Measurements from ENCODE around the gene AHRR. TPM values are rescaled to one million over a fixed set of nuclear protein-coding genes. Genes with fewer than 3 reads are reported as not detected.

Gene AHRR
- total RNA-seq, 1 donor from 2014 or later: 1.0 TPM

DNA sequence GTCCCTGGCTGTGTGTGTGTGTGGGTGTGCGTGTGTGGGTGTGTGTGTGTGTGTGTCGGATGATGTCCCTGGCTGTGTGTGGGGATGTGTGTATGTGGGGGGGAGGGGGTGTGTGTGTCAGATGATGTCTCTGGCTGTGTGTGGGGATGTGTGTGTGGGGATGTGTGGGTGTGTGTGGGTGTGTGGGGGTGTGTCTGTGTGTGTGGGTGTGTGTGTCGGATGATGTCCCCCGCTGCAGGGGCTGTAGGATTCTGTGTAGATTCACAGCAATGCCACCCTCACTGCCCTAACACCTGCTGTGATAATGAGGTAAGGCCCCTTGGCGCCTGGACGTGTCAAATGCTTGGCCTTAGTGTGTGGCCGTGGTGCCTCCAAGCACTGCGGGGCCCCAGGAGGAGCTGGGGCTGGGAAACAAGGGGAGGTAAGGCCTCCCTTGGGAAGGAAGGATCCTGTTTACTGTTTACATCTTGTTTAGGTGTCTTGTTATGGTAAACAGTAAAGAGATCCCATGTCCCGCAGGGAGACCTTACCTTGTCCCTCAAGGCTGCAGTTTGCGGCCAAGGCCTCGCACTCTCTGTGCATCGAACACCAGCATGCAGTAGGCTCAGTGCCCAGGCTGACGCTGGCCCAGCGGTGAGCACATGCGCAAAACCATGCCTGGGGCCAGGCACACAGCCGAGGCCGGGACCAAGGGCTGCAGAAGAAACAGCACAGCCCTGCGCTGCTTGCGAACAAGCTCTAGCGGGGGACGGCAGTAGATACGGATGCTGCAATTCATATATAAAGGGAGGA is 24.1 kb downstream of the AHRR start:
- no peak for DNase-seq (ENCODE audit: low read depth, low spot score)
- H3K9me3 Mint-ChIP-seq: no peaks in the 10 kb centered on the region
- TF ChIP-seq, protein P1, sequence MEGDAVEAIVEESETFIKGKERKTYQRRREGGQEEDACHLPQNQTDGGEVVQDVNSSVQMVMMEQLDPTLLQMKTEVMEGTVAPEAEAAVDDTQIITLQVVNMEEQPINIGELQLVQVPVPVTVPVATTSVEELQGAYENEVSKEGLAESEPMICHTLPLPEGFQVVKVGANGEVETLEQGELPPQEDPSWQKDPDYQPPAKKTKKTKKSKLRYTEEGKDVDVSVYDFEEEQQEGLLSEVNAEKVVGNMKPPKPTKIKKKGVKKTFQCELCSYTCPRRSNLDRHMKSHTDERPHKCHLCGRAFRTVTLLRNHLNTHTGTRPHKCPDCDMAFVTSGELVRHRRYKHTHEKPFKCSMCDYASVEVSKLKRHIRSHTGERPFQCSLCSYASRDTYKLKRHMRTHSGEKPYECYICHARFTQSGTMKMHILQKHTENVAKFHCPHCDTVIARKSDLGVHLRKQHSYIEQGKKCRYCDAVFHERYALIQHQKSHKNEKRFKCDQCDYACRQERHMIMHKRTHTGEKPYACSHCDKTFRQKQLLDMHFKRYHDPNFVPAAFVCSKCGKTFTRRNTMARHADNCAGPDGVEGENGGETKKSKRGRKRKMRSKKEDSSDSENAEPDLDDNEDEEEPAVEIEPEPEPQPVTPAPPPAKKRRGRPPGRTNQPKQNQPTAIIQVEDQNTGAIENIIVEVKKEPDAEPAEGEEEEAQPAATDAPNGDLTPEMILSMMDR (conservative IDR thresholded peaks at IDR 0.05): no peak
- H3K4me3 Mint-ChIP-seq: no peak overlapping the region
- peaks cover 39% of the 10 kb centered on the region for H3K27me3 Mint-ChIP-seq (ENCODE audit: low read depth)
- peaks cover 3% of the 10 kb centered on the region for H3K36me3 Mint-ChIP-seq (ENCODE audit: low read depth)
- H3K4me1 Mint-ChIP-seq: peaks cover 5% of the 10 kb centered on the region
- no peak overlapping the region for H3K27ac Mint-ChIP-seq (ENCODE audit: unreplicated experiment)

DNA sequence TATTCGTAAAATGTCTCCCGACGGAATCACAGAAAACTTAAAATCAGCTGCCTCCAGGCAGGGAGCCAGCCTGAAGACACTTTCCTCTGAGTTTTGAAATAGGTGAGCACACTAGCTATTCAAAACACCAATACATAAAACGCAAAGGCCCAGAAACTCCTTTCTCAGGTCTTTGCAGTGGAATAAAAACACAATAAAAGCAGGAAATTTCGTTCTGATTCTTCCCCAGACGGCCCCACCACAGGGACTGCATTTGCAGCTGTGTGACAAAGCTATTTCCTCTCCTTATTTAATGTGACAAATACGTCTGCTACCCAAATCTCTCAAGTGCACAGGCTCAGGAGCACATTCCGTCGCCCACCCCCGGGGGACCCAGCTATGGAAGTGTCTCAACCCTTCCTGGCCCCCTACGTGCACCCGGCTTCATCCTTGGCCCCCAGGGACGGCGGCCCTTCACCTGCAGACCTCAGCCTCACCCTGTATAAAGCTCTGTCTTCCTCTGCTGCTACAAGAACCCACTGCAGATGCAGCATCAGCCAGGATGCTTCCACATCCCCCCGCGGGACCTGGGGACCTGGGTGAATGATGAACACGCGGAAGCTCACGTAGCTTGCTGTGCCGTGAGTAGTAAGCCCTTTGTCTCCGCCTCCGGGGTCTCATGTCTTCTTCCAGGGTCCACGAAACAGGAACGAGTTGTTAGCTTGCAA is 24.9 kb downstream of the AHRR start:
- H3K27ac Mint-ChIP-seq (ENCODE audit: unreplicated experiment): no peak overlapping the region
- no peak overlapping the region for H3K4me3 Mint-ChIP-seq
- H3K9me3 Mint-ChIP-seq: no peaks in the 10 kb centered on the region
- TF ChIP-seq, protein P1 (conservative IDR thresholded peaks at IDR 0.05): no peak
- peaks cover 3% of the 10 kb centered on the region for H3K36me3 Mint-ChIP-seq (ENCODE audit: low read depth)
- H3K4me1 Mint-ChIP-seq: peaks cover 5% of the 10 kb centered on the region
- peaks cover 34% of the 10 kb centered on the region for H3K27me3 Mint-ChIP-seq (ENCODE audit: low read depth)
- no peak for DNase-seq (ENCODE audit: low read depth, low spot score)

DNA sequence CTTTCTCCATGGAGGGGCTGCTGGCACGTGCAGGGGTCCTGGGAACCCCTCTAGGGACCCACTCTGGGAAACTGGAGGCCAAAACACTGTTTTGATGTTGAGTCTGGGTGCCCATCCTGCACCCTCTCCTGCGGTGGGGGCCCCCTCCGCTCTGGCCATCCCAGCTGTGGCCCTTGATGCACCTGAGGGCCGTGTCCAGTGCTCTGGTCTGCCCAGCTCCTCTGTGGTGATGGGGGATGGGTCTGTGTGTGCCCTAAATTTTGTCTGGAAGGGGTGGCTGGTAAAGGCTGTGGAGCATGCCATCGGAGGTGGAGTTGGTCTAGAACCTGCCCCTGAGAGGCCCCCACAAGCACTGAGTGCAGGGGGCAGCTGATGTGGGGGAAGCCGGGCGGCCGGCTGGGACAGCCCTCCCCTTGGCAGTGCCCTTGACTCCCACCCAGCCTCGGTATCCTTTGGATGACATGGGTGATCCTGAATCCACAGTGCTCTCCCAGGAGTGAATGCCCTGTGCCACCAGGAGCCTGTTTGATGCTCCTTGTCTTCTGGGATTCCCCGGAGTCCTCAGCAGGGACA is 26.3 kb downstream of the AHRR start:
- Mint-ChIP-seq H3K9me3 (no peaks in the 10 kb centered on the region), H3K27me3 (ENCODE audit: low read depth) (peaks cover 21% of the 10 kb centered on the region), H3K4me1 (peaks cover 3% of the 10 kb centered on the region), H3K4me3 (no peak overlapping the region), H3K36me3 (ENCODE audit: low read depth) (peaks cover 2% of the 10 kb centered on the region), H3K27ac (ENCODE audit: unreplicated experiment) (no peak overlapping the region)
- no peak for DNase-seq (ENCODE audit: low read depth, low spot score)
- TF ChIP-seq, protein P1 (conservative IDR thresholded peaks at IDR 0.05): no peak

DNA sequence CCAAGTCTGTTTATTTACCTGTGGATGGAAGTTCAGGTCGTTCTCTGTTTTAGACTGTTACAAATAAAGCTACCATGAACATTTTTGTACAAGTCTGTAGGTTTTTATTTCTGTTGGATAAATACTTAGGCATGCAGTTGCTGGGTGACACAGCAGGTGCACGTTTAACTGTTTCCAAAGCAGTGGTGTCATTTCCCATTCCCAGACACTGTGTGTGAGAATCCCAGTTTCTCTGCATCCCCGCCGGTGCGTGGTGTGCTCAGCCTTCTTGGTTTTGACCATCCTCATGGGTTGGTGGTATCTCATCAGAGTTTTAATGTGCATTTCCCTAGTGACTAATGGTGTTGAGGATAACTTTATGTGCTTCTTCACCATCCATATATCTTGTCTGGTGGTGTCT is 27.2 kb downstream of the AHRR start:
- Mint-ChIP-seq H3K4me3 (no peak overlapping the region), H3K27me3 (ENCODE audit: low read depth) (peaks cover 16% of the 10 kb centered on the region), H3K36me3 (ENCODE audit: low read depth) (no peaks in the 10 kb centered on the region), H3K4me1 (no peaks in the 10 kb centered on the region), H3K9me3 (no peaks in the 10 kb centered on the region), H3K27ac (ENCODE audit: unreplicated experiment) (no peak overlapping the region)
- no peak for DNase-seq (ENCODE audit: low read depth, low spot score)
- TF ChIP-seq, protein P1 (conservative IDR thresholded peaks at IDR 0.05): no peak

DNA sequence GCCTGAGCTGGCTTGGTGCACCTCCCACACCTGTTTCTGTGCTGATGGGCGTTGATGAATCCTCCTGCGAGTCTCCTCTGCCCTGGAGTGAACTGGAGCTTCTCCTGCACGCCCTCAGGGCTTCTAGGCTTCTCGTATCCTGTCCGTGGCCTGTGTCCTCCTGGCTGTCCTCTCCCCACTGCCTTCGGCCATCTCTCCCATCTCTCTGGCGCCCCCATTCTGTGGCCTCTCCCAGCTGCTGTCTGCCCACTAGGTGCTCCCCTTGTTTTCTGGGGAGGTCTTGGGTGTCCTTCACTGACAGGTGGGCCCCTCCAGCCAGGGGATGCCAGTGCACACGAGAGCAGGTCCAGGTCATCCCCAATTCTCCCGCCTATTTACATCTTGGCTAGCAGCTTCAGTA is 28.8 kb downstream of the AHRR start:
- DNase-seq (ENCODE audit: low read depth, low spot score): no peak
- TF ChIP-seq, protein P1 (conservative IDR thresholded peaks at IDR 0.05): no peak
- Mint-ChIP-seq H3K4me3 (no peak overlapping the region), H3K27ac (ENCODE audit: unreplicated experiment) (no peak overlapping the region), H3K4me1 (no peaks in the 10 kb centered on the region), H3K27me3 (ENCODE audit: low read depth) (peaks cover 15% of the 10 kb centered on the region), H3K9me3 (no peaks in the 10 kb centered on the region), H3K36me3 (ENCODE audit: low read depth) (no peaks in the 10 kb centered on the region)

Measured in neural crest cell (in vitro differentiated cells).